SKM-1 treated with dmso at 0.1 percent for 144 hours (cell line): ENCODE results near the gene NPAS3.

Experiments used
- DNase-seq: peaks from one replicate; lab custom pipeline; 2025; ENCODE audit not compliant: unreplicated experiment; lab: John Stamatoyannopoulos, UW

NPAS3 gene

GRCh38 chr14:33661101-33661500, 722.4 kb downstream of the NPAS3 start:
- no peak for DNase-seq

GRCh38 chr14:33668066-33668465, 729.4 kb downstream of the NPAS3 start:
- no peak for DNase-seq

GRCh38 chr14:33669111-33669510, 730.4 kb downstream of the NPAS3 start:
- no peak for DNase-seq

GRCh38 chr14:33670235-33670634, 731.6 kb downstream of the NPAS3 start:
- no peak for DNase-seq

- DNase-seq: no peak
Measured at GRCh38 chr14:33671556-33671955, 732.9 kb downstream of the NPAS3 start.

- DNase-seq: no peak
Measured at GRCh38 chr14:33674927-33675326, 736.2 kb downstream of the NPAS3 start.

- DNase-seq: no peak
Measured at GRCh38 chr14:33675415-33676130, 736.9 kb downstream of the NPAS3 start.

GRCh38 chr14:33676135-33676566, 737.5 kb downstream of the NPAS3 start:
- no peak for DNase-seq

GRCh38 chr14:33676891-33677290, 738.2 kb downstream of the NPAS3 start:
- no peak for DNase-seq

- no peak for DNase-seq
Measured at GRCh38 chr14:33678005-33678404, 739.3 kb downstream of the NPAS3 start.

GRCh38 chr14:33679025-33679424, 740.3 kb downstream of the NPAS3 start:
- no peak for DNase-seq

- no peak for DNase-seq
Measured at GRCh38 chr14:33679461-33680225, 741.0 kb downstream of the NPAS3 start.

- no peak for DNase-seq
Measured at GRCh38 chr14:33680873-33681272, 742.2 kb downstream of the NPAS3 start.

GRCh38 chr14:33682760-33683159, 744.1 kb downstream of the NPAS3 start:
- no peak for DNase-seq

- DNase-seq: no peak
Measured at GRCh38 chr14:33685026-33685425, 746.3 kb downstream of the NPAS3 start.

- DNase-seq: no peak
Measured at GRCh38 chr14:33685698-33686097, 747.0 kb downstream of the NPAS3 start.

- no peak for DNase-seq
Measured at GRCh38 chr14:33686218-33686617, 747.5 kb downstream of the NPAS3 start.

- no peak for DNase-seq
Measured at GRCh38 chr14:33686856-33687255, 748.2 kb downstream of the NPAS3 start.

GRCh38 chr14:33689680-33690079, 751.0 kb downstream of the NPAS3 start:
- no peak for DNase-seq

- DNase-seq: no peak
Measured at GRCh38 chr14:33691907-33692306, 753.2 kb downstream of the NPAS3 start.

GRCh38 chr14:33692762-33693161, 754.1 kb downstream of the NPAS3 start:
- no peak for DNase-seq

- DNase-seq: no peak
Measured at GRCh38 chr14:33693237-33693636, 754.6 kb downstream of the NPAS3 start.
